ENCODE results near the gene PLA2G1B.
A peak's percentile ranks its signal among the peaks of the same experiment; 100 is the strongest.

DNA sequence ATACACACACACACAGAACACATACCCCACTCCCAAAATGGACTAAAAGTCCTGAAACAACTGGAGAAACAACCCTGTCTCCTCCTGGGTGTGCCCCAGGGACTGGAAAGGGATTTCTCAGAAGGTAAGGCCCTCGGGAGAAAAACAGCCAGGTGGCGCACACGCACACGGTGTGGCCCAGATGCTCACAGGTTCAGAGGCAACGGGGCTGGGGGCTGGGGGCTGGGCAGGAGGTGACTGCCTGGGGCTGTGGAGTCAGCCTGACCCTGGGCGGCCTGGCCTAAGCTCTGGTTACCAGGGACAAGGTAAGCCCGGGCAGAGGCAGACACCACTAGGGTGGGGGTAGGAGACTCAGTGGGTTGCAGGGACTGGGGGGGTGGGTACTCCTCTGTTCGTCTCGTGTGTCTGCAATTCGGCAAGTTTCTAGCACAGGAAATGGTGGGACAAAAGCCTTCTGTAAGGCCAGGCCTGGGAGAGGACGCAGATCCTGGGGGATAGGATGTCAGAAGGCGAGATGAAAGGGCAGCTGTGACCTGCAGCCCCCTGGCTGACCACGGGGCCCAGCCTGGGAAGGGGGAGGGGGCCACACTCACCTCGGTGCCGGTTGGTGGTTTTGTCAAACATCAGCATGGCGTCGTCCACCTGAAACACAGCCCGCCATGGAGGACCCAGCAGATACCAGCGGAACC is 31.0 kb upstream of the PLA2G1B start:
- TF ChIP-seq, protein P1, sequence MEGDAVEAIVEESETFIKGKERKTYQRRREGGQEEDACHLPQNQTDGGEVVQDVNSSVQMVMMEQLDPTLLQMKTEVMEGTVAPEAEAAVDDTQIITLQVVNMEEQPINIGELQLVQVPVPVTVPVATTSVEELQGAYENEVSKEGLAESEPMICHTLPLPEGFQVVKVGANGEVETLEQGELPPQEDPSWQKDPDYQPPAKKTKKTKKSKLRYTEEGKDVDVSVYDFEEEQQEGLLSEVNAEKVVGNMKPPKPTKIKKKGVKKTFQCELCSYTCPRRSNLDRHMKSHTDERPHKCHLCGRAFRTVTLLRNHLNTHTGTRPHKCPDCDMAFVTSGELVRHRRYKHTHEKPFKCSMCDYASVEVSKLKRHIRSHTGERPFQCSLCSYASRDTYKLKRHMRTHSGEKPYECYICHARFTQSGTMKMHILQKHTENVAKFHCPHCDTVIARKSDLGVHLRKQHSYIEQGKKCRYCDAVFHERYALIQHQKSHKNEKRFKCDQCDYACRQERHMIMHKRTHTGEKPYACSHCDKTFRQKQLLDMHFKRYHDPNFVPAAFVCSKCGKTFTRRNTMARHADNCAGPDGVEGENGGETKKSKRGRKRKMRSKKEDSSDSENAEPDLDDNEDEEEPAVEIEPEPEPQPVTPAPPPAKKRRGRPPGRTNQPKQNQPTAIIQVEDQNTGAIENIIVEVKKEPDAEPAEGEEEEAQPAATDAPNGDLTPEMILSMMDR (optimal IDR thresholded peaks at IDR 0.05 in 1 of 3, IDR thresholded peaks at IDR 0.05 in 1 of 3, conservative IDR thresholded peaks at IDR 0.05 in 1 of 3; ENCODE audit: extremely low read depth in 1 of 3, insufficient read depth in 2 of 3, low read length in 3 of 3), result peak in 1 of 3 experiments; percentile 28
- no peak for TF ChIP-seq EZH2 (IDR thresholded peaks at IDR 0.05; ENCODE audit: low read length)
